Endothelial cell of umbilical vein (primary cell): ENCODE results near the gene TEKTIP1. TPM values are rescaled to one million over a fixed set of nuclear protein-coding genes. Genes with fewer than 3 reads are reported as not detected.
"Not testable (repeated sequence)": the region's sequence is repeated elsewhere in the genome, so short reads cannot be mapped to it uniquely, and the experiment has no call there.

ENCODE experiments used
- BruUV-seq: library from RNA; stranded (reverse); fragments of 400-500 nt; replicated peaks from 2 replicates; lab custom pipeline; 2021; lab: Mats Ljungman, UMichigan
- CTCF ChIA-PET: fragments of 300-600, 350-600 bp; sonication (Branson Sonifier 250); formaldehyde crosslinking; loops from one replicate; lab custom pipeline; 2021; ENCODE audit warnings: antibody characterized with exemption, inconsistent platforms; lab: Charles Lee
- POLR2A ChIA-PET: fragments of 300-600, 350-600 bp; sonication (Branson Sonifier 250); formaldehyde crosslinking; loops from one replicate; lab custom pipeline; 2021; ENCODE audit warnings: antibody characterized with exemption, inconsistent platforms; lab: Charles Lee
- DNase-seq: peaks from one replicate; pipeline ENCODE4 v3.0.0-alpha.2; 2011; ENCODE audit warnings: low read depth, low spot score
- FAIRE-seq: peaks from 2 replicates; lab custom pipeline; 2011; peaks lifted over from hg19 to GRCh38; lab: Jason Lieb, UNC
- H2AFZ ChIP-seq: 2 replicates; pipeline ENCODE4 v1.6.0; 2012; ENCODE audit warnings: low read depth, low read length, control low read depth, inconsistent platforms
- H3K27ac ChIP-seq: 2 replicates; pipeline ENCODE4 v1.5.1; 2011; ENCODE audit warnings: low read depth, mild to moderate bottlenecking, control low read depth, low read length, moderate library complexity; ENCODE audit not compliant: insufficient read depth
- H3K27me3 ChIP-seq, 2 experiments: 2 replicates each; pipeline versions ENCODE4 v1.6.0 to v1.6.1; 2011; ENCODE audit warnings: low read length in 2 of 2, mixed read lengths in 1 of 2; ENCODE audit not compliant: control insufficient read depth in 2 of 2, insufficient read depth in 2 of 2
- H3K36me3 ChIP-seq, 2 experiments: 2 replicates in 1 of 2; 3 replicates in 1 of 2; pipeline ENCODE4 v1.5.1; 2011; ENCODE audit warnings: low read length in 2 of 2, mild to moderate bottlenecking in 1 of 2, moderate library complexity in 1 of 2; ENCODE audit not compliant: control insufficient read depth in 2 of 2, insufficient read depth in 2 of 2; ENCODE audit errors: extremely low read depth in 1 of 2
- H3K4me1 ChIP-seq: 3 replicates; pipeline ENCODE4 v1.5.1; 2011; ENCODE audit warnings: mild to moderate bottlenecking, low read length; ENCODE audit not compliant: control insufficient read depth, insufficient read depth; ENCODE audit errors: extremely low read depth
- H3K4me2 ChIP-seq: 2 replicates; pipeline ENCODE4 v1.6.1; 2011; ENCODE audit warnings: low read length, control low read depth, mixed read lengths; ENCODE audit not compliant: insufficient read depth
- H3K4me3 ChIP-seq, 3 experiments: fragments of 200-600 bp in 1 of 3; sonication (generic), shearing (Covaris generic) in 1 of 3; replicated peaks in 1 of 3; 2 replicates each; pipeline ENCODE4 v1.5.1; 2011 to 2016; ENCODE audit warnings: control low read depth in 3 of 3, low read length in 3 of 3, mild to moderate bottlenecking in 2 of 3, inconsistent platforms in 1 of 3, low read depth in 1 of 3, moderate library complexity in 1 of 3; ENCODE audit not compliant: insufficient read depth in 1 of 3
- H3K79me2 ChIP-seq: 2 replicates; pipeline ENCODE4 v1.6.0; 2012; ENCODE audit warnings: low read length, inconsistent platforms; ENCODE audit not compliant: control insufficient read depth, insufficient read depth
- H3K9ac ChIP-seq: replicated peaks from 2 replicates; pipeline ENCODE3; 2011; ENCODE audit warnings: low read length, control low read depth; ENCODE audit not compliant: insufficient read depth; ENCODE audit errors: extremely low read depth
- H3K9me1 ChIP-seq: replicated peaks from 3 replicates; pipeline ENCODE4 v1.6.0; 2011; ENCODE audit warnings: mild to moderate bottlenecking, low read length; ENCODE audit not compliant: control insufficient read depth, insufficient read depth; ENCODE audit errors: extremely low read depth
- H3K9me3 ChIP-seq: replicated peaks from 2 replicates; pipeline ENCODE4 v1.5.1; 2012; ENCODE audit warnings: low read length, inconsistent platforms; ENCODE audit not compliant: control insufficient read depth, insufficient read depth
- H4K20me1 ChIP-seq: replicated peaks from 2 replicates; pipeline ENCODE3; 2011; ENCODE audit warnings: mild to moderate bottlenecking, low read length; ENCODE audit not compliant: control insufficient read depth, insufficient read depth; ENCODE audit errors: extremely low read depth
- EZH2 ChIP-seq: IDR thresholded peaks from 2 replicates; pipeline ENCODE4 v1.6.1; 2012; ENCODE audit warnings: borderline replicate concordance, low read depth, mild to moderate bottlenecking, moderate library complexity, low read length, inconsistent platforms; ENCODE audit not compliant: severe bottlenecking
- FOS ChIP-seq: IDR thresholded peaks from 2 replicates; pipeline ENCODE4 v1.6.1; 2011; ENCODE audit warnings: mild to moderate bottlenecking, low read length, moderate library complexity, borderline replicate concordance; ENCODE audit not compliant: insufficient read depth
- GATA2 ChIP-seq: IDR thresholded peaks from 2 replicates; pipeline ENCODE4 v1.7.0; 2011; ENCODE audit warnings: low read depth, mild to moderate bottlenecking, moderate library complexity, mixed read lengths, low read length; ENCODE audit not compliant: insufficient read length, insufficient read depth
- dilution Hi-C: fragments of 300-500 bp; cut with MboI; formaldehyde crosslinking; loops from one replicate; pipeline ENCODE4 v1.15.0; 2019; ENCODE audit warnings: low sequenced_read_pairs; ENCODE audit not compliant: extremely low pct_ligation_motif_present
- intact Hi-C: fragments of 100-400 bp; cut with micrococcal nuclease; formaldehyde crosslinking; loops from one replicate; pipeline ENCODE4 v1.10.0; 2022
- polyA plus RNA-seq, 4 experiments: library from polyadenylated mRNA; depleted of rRNA in 3 of 4; stranded (reverse) in 3 of 4; unstranded in 1 of 4; fragments of >200 nt; gene quantifications; 2 replicates each; pipeline versions ENCODE4 v1.2.1 to v1.2.3, GENCODE V29; 2011 to 2012; ENCODE audit warnings: missing spikeins in 1 of 4
- total RNA-seq: library from RNA; stranded (reverse); gene quantifications from 2 replicates; pipeline ENCODE4 v1.2.3, GENCODE V29; 2021

TEKTIP1 gene
- total and polyA plus RNA-seq, 2 donors (not counting 3 experiments of a cell fraction or from before 2014, with no cell fraction given): 0.73 TPM; not detected in 1

GRCh38 chr19:3507371-3508120, 31.4 kb upstream of the TEKTIP1 start:
- no peaks in the 10 kb centered on the region for H3K9me3 ChIP-seq
- peak overlapping the region; percentile 85 for H3K9ac ChIP-seq
- no peaks in the 10 kb centered on the region for H4K20me1 ChIP-seq
- intact Hi-C loops (loop anchor here (2.0 kb wide), 1 partner anchor 65 kb away; the partner anchor contains the start of gene HMG20B), dilution Hi-C loops (no loop called here)
- TSS peak; percentile 33 for BruUV-seq
- peaks cover 10% of the 10 kb centered on the region for H3K4me1 ChIP-seq
- ChIA-PET CTCF (interaction anchor here (0.7 to 1.9 kb wide), 2 partner anchors 22 to 37 kb away, joined by 3 to 9 read pairs; no protein-coding TSS in a partner anchor), POLR2A (no interaction called here)
- peaks cover 0 to 10% of the 10 kb centered on the region in 2 experiments for H3K36me3 ChIP-seq
- peak overlapping the region; percentile 30 for H3K27ac ChIP-seq
- no peaks in the 10 kb centered on the region for H3K9me1 ChIP-seq
- DNase-seq (peak; percentile 11), FAIRE-seq (peak; percentile 75)
- no peak overlapping the region for H2AFZ ChIP-seq
- TF ChIP-seq GATA2 (no peak), FOS (no peak), EZH2 (no peak)
- peak overlapping the region; percentile 63 to 91 (median 77) for H3K4me3 ChIP-seq
- H3K27me3 ChIP-seq: no peaks in the 10 kb centered on the region
- peak overlapping the region; percentile 73 for H3K4me2 ChIP-seq
- H3K79me2 ChIP-seq: peaks cover 63% of the 10 kb centered on the region

DNA sequence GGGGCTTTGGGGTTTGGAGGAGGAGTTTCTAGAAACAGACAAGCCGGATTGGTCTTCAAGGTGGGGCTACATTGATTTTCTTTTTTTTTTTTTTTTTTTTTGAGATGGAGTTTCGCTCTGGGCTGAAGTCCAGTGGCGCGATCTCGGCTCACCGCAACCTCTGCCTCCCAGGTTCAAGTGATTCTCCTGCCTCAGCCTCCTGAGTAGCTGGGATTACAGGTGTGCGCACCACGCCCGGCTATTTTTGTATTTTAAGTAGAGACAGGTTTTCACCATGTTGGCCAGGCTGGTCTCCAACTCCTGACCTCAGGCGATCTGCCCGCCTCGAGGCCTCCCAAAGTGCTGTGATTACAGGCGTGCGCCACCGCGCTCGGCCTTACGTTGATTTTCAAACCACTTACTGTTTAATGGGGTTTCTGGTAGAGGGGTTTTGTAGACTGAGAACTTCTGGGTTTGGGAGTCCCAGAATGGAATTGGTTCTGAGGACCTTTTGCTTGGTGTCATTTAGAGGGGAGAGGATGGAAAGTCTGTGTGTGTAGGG, 30.8 kb upstream of the TEKTIP1 start:
- H3K9me3 ChIP-seq, POLR2A ChIA-PET, H3K4me1 ChIP-seq, H3K9ac ChIP-seq, dilution Hi-C loops, H3K4me2 ChIP-seq, BruUV-seq, H2AFZ ChIP-seq, H3K9me1 ChIP-seq, DNase-seq, FAIRE-seq, H3K27me3 ChIP-seq, H3K27ac ChIP-seq, H4K20me1 ChIP-seq, H3K4me3 ChIP-seq, intact Hi-C loops: not testable (repeated sequence)
- Histone ChIP-seq H3K79me2 (peaks cover 70% of the 10 kb centered on the region), H3K36me3 (peaks cover 0 to 10% of the 10 kb centered on the region in 2 experiments)
- CTCF ChIA-PET: interaction anchor here (1.9 kb wide), 1 partner anchor 23 kb away, joined by 9 read pairs; no protein-coding TSS in a partner anchor
